Left hindlimb (tissue), 1 donor: ENCODE results near the gene EPB41L1.
"Not testable (repeated sequence)": the region's sequence is repeated elsewhere in the genome, so short reads cannot be mapped to it uniquely, and the experiment has no call there.

Experiments used
- DNase-seq: peaks from one replicate; pipeline ENCODE4 v3.0.0-alpha.2; 2018

Gene EPB41L1

DNA sequence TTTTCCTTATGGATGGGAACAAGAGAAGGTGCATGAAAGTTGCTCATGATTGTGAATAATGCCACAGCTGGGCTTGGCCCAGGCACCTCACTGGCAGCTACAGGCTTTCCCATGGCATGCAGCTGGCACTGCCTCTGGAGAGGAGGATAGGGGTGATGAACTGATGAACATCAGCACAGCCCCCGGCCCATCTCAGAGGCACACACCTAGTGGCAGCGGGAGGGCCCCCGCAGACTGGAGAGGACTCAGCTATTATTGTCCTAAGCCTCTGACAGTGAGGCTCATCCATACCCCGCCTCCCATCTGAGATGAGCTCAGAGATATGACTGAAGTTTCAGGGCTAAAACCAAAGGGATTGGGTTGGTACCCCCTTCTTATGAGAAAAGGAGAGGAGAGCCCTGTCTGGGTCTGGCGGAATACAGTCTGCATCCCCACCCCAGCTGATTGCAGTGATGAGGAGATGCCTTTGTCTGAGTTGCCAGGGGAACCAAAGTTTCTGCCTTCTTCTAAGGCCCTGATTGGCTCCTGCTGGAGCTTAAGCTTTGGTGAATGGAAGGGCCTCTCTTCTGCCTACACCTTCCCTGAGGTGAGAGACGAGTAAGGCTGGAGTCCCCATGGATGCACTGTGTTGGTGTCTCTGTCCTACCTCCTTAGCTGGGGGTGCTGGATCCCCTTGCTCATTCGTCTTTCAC lies 27.6 kb upstream of the EPB41L1 start:
- no peak for DNase-seq

DNA sequence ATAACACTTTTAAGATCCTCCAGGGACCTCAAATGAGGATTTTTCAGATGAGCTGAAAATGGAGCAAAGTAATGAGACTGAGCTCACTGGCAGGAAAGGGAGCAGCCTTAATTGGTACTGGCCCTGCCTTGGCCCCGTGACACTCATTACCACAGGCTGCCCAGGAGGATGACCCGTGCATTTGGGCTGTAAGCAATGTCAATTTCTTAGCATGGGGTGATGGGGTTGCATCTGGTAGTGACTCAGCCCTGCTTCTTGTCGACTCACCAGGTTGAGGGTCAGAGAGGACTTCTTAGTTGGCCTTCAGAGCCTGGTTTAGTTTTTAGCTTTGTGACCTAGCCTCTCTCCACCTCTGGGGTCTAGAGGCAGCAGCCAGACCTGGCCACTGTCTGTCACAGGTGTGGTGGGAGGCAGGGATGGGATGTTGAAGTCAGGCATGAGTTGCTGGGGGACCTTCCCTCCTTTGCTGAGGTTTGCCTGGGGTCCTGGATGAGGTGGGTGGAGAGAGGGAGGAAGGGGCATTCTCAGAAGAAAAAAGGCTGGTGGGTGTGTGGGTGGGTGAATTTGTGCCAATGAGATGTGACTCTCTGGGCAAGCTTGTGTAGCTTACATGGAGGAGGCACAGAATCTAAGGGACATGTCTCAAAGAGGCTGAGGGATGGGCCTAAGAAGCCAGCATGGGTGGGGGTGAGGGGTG lies 25.9 kb upstream of the EPB41L1 start:
- no peak for DNase-seq

GRCh38 chr20:36129160-36129543 lies 25.4 kb upstream of the EPB41L1 start:
- no peak for DNase-seq

- no peak for DNase-seq
Observed at GRCh38 chr20:36130390-36130789, 24.1 kb upstream of the EPB41L1 start.

DNA sequence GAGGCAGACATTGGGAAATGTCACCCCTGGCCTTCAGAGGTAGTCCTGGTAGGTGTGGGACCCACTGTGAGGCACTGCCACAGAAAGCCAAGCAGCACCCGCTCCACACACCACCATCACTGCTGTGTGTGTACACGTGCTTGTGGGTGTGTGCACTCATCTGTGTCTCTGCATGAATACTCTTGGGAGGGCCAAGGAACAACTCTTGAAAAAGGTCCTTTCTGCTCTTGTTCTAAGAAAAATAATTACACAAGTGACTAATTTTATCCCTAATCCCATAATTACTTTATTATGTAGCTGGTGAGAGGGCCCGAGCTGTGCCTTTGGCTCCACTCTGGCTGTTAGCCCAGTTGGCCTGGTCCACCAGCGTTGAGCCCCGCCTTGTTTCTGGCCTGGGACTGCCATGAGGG lies 21.7 kb upstream of the EPB41L1 start:
- no peak for DNase-seq

DNA sequence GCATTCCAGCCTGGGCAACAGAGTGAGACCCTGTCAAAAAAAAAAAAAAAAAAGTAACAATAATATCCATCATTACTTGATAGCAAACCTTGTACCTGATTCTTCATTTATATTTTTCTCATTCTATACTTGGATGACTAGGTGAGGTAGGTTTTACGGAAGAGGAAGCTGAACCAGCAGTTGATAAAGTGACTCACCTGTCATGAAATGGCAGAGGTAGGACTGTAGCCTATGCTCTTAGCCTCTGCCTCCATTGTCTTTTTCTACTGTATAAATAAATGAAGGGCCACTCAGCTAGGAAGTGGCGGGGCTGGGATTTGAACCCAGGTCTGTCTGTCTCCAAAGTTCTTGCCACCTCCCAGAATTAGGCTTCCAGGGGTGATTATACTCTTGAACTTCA lies 20.7 kb upstream of the EPB41L1 start:
- no peak for DNase-seq

- DNase-seq = no peak
Observed at GRCh38 chr20:36135159-36135558, 19.4 kb upstream of the EPB41L1 start.

GRCh38 chr20:36135821-36136220 lies 18.7 kb upstream of the EPB41L1 start:
- no peak for DNase-seq

DNA sequence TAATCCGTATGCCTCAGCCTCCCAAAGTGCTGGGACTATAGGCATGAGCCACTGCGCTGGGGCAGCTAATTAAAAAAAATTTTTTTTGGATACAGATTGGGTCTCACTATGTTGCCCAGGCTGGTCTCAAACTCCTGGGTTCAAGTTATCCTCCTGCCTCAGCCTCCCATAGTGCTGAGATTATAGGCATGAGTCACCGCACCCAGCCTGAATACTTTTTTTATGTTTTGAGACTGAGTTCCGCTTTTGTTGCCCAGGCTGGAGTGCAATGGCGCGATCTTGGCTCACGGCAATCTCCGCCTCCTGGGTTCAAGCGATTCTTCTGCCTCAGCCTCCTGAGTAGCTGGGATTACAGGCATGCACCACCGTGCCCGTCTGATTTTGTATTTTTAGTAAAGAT lies 17.2 kb upstream of the EPB41L1 start:
- DNase-seq = not testable (repeated sequence)

GRCh38 chr20:36141310-36141709 lies 13.2 kb upstream of the EPB41L1 start:
- DNase-seq = no peak

DNA sequence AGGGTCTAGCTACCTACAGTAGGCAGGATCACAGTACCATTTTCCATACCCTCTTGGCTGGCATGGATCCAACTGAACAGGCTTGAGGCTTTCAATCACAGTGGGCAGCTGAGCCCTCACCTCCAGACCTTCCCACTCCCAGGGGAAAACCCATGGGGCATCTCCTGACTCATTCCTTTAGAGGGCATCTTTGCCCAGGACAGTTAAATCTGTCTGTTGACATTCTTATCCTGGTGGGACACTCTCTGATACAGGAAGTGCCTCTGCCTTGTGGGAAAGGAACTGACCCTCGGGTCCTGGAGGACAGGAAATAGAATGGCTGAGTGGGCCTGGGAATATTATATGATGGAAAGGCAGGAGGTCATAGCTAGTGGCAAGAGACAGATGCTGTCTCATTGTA lies 10.2 kb upstream of the EPB41L1 start:
- no peak for DNase-seq

DNA sequence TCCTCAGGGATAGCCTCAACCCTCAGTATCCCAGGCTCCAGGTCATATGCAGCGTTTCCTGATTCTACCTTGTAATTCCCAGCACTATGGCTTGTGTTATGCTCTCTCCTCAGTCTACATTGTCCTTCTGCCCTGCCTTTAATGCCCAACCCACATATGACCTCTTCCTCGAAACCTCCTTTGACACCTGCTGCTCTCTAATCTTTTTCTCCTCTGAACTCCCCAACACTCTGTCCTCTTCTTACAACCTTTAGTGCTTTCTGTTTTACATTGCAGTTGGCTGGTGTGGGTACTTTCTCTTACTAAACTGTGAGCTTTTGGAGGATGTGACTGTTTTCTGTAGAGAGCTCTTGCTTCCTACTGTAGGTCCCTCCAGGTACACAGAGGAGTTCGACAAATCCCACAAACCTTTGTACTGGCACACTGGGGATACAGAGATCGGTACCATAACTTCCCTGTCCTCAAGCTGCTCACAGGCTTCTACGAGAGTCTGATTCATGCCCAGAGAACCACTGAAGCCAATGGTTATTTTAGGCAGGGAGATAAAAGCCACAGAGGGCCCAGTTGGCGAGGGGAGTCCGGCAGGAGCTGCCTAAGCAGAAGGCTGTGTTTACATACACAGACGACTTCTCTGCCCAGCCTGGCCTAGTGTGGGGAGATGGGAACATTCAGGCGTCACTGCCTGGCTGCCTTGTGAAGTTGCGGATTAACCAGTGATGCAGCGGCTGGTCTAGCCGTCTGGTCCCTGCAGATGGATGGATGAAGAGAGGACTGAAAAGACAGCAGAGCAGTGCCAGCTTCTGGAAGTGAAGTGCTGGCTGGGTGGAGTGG lies 8.4 kb upstream of the EPB41L1 start:
- DNase-seq = peak; percentile 54

DNA sequence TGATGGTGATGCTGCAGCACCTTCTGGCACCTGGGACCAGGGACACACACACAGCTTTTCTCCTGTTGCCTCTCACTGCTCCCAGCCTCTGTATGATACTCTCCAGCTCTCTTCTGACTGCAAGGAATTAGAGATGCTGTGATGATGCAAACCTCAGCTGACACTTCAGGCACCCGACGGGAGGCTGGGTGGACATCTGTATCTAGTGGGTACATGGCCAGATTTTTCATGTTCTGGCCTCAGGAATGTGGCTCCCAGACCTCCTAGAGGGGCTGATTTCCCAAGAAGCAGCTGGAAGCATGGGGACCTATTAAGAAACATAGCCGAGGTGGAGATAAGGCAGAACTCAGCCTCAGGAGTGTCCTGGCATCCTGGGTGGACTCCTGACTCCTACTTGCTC lies 6.8 kb upstream of the EPB41L1 start:
- no peak for DNase-seq

GRCh38 chr20:36148439-36148838 lies 6.1 kb upstream of the EPB41L1 start:
- no peak for DNase-seq

DNA sequence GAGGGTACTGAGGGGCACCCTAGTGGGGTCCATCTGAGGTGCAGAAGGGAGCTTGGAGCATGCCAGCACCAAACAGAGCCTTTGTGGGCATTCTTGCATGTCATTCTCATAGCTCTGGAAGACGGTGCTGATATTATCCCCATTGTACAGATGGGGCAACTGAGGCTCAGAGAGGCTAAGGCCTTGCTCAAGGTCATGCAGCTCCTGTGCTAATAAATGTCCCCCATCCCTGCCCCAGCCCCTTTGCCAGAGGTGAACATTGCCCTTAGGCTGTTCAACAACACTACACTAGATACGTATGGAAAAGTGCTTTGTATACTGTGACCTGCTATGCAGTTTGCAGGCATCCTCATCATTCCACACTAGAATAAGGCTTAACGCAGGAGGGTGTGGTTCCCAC lies 5.5 kb upstream of the EPB41L1 start:
- DNase-seq = no peak

DNA sequence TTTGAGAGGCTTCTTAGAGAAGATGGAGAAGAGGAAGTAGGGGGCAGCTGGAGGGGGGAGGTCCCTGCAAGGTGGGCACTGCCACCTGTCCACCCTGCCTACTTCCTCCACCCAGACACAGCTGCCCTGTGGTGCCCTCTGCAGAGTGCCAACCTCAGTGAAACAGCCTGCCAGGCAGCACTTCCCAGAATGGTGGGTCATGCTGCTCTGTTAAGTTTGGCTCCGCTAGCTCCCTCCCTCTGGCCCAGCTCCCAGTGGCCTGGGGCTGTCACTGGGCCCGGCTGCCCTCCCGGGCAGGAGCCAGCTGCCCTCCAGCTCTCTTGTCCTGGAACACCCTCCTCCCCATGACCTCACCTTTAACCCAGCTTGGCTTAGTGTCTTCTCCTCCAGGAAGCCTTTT lies 5.1 kb upstream of the EPB41L1 start:
- DNase-seq = no peak

DNA sequence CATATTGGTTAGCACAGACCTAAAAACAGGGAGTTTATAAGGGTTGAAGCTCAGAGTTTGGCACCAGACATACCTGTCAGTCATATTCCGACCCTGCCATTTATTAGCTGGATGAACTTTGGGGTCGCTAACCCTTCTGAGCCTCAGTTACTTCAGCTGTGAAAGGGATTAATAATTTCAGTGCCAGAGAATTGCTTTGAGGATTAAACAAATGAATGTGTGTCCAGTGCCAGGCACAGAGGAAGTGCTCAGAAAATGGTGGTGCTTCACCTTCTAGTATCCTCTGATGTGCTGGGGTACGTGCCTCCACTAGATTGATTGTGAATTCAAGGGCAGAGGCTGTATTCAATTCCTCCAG lies 4.1 kb upstream of the EPB41L1 start:
- no peak for DNase-seq

DNA sequence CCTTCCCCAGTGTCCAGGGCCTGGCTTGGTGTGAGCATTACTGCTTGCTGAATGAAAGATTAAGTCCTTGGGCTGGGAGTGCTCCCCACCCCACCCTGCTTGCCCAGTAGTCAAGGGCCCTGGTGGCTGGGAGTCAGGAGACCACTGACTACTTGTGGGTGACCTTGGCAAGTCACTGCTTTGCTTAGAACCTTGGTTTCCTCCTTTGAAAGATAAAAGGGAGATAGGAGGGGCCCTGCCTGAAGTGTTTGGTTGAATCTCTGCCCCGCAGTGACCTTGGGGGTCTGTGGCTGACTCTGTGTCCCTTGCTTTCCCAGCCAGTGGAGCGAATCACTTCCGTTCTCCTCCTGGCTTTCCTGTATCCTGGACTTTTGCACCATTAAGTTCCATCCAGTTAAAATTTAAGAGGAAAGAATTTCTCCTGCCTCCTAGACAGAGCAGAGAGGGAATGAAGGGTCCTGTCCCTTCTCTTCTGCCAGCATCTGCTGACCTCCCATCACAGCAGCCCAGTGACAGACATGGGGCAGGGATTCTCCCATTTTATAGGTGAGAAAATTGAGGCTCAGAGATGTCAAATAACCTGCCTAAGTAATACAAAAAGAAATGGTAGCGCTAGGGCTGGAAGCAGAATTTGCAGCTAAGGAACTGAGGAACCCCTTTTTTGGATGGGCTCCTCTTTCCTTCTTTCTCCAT lies 3.5 kb upstream of the EPB41L1 start:
- DNase-seq = no peak

GRCh38 chr20:36152261-36152660 lies 2.3 kb upstream of the EPB41L1 start:
- no peak for DNase-seq

DNA sequence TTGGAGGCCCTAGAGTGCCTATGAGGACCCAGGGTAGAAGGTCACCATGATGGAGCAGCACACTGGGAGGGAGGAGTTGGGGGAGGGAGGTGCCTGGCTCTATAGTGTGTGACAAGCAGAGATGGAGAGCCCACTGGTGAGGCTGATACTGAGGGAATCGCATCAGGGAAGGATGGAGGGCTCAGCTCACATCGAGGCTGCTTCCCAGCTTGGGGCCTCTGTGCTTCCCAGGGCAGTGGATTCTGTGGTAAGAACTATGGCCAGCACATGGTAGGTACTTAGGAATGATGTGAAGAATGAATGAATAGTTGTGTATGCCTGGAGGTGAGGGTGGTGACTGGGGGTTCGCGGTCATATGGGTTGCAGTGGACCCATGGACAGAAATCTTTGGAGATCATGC lies 1.3 kb upstream of the EPB41L1 start:
- no peak for DNase-seq

GRCh38 chr20:36153736-36154699 lies 522 bp upstream of the EPB41L1 start:
- peak; percentile 86 for DNase-seq

- DNase-seq = no peak
Observed at GRCh38 chr20:36155629-36155971, 1.1 kb downstream of the EPB41L1 start.
